ENCODE data around the gene ERV3-1.

Gene ERV3-1

DNA sequence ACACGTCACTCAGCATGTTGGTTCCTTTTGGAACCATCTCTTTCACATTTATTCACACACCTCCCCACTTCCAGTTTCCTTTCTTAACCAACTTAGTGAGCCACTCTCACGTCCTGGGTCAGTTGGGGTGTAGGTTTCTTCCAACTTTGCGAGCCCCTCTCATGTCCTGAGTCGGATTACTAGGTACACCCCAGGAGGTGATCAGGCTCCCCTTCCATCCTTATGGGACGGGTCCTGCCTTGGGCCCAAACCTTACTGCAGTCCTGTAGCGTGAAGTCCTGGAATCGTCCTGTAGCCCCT is 7.7 kb downstream of the ERV3-1 start:
- Histone ChIP-seq H3K4me1 (ENCODE audit: control insufficient read depth, low read length) (peaks cover 49% of the 10 kb centered on the region), H4K20me1 (ENCODE audit: control insufficient read depth, insufficient read depth, low read depth, low read length) (no peaks in the 10 kb centered on the region), H3K9me2 (replicated peaks; ENCODE audit: control insufficient read depth, low read length) (no peaks in the 10 kb centered on the region), H3K9me3 (ENCODE audit: control insufficient read depth, insufficient read depth, low read length) (peaks cover 49% of the 10 kb centered on the region), H3K4me3 (ENCODE audit: low read length) (peak overlapping the region; percentile 54), H3K4me2 (ENCODE audit: low read length) (peak overlapping the region; percentile 59), H3K36me3 (ENCODE audit: control insufficient read depth, low read length) (peaks cover 76% of the 10 kb centered on the region), H3K27me3 (ENCODE audit: control insufficient read depth, low read length) (no peaks in the 10 kb centered on the region), H3F3A (ENCODE audit: control insufficient read depth, insufficient read depth) (peaks cover 5% of the 10 kb centered on the region), H3K79me2 (ENCODE audit: control insufficient read depth, low read length) (peaks cover 64% of the 10 kb centered on the region), H3K27ac (ENCODE audit: low read depth, low read length) (peak overlapping the region; percentile 79)
- no peak for TF ChIP-seq EZH2phosphoT487 (IDR thresholded peaks at IDR 0.05; ENCODE audit: borderline replicate concordance, low read length)
- TF ChIP-seq, protein P1, sequence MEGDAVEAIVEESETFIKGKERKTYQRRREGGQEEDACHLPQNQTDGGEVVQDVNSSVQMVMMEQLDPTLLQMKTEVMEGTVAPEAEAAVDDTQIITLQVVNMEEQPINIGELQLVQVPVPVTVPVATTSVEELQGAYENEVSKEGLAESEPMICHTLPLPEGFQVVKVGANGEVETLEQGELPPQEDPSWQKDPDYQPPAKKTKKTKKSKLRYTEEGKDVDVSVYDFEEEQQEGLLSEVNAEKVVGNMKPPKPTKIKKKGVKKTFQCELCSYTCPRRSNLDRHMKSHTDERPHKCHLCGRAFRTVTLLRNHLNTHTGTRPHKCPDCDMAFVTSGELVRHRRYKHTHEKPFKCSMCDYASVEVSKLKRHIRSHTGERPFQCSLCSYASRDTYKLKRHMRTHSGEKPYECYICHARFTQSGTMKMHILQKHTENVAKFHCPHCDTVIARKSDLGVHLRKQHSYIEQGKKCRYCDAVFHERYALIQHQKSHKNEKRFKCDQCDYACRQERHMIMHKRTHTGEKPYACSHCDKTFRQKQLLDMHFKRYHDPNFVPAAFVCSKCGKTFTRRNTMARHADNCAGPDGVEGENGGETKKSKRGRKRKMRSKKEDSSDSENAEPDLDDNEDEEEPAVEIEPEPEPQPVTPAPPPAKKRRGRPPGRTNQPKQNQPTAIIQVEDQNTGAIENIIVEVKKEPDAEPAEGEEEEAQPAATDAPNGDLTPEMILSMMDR (IDR thresholded peaks at IDR 0.05; ENCODE audit: low read depth, low read length, poor library complexity, severe bottlenecking) = no peak

DNA sequence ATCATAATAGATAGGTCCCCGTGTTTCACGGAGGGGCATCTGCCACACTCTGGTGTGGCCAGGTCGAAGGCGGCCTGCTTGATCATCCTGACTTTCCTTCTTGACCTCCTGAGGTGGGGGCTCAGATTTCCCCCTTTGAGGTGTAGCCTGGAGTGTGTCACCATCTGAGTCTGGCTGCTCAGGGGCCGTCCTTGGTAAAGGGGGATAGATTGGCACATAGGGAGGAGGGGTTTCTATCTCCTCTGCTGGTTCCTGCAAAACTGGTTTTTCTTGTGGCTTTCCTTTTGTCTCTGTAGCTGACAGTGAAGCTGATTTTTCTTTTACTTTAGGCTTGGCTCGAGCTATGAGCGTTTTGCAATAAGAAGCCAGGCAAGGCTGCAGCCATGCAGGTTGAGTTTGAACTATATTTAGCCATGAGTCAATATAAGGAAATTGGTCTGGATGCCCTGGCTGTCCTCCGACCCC is 8.5 kb downstream of the ERV3-1 start:
- no peak overlapping the region for H3K4me3 ChIP-seq (ENCODE audit: low read length)

DNA sequence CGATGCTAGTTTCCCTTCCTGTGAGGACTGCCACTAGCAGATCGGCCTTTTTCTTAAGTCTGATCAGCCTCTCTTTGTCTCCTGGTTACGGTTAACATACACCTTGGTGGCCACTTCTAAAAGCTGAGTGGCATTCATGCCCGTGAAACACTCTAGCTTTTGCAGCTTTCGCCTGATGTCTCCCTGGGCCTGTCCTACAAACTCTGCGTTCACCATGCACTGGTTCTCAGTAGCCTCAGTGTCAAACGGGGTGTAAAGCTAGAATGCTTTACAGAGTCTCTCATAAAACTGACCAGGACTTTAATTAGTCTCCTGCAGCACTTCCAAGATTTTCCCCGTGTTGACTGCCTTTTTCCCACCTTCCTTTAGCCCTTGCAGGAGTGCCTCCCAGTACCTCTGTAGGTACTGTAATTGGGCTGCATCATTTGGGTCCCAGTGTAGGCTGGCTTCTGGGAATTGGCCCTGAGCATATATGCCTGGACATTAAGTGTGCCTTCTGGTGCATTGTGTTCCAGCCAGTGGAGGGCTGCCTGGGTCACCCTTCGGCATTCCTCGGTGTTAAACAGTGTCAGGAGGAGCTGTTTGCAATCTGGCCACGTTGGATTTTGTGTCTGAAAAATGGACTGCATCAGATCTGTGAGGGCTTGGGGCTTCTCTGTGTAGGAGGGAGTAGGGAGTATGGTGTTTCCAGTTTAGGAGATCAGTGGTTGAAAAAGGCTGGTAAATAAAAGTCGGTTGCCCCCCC is 9.2 kb downstream of the ERV3-1 start:
- H3K27ac ChIP-seq (ENCODE audit: low read depth, low read length) = no peak overlapping the region
- H4K20me1 ChIP-seq (ENCODE audit: control insufficient read depth, insufficient read depth, low read depth, low read length) = no peaks in the 10 kb centered on the region
- H3F3A ChIP-seq (ENCODE audit: control insufficient read depth, insufficient read depth) = peaks cover 5% of the 10 kb centered on the region
- H3K9me2 ChIP-seq (replicated peaks; ENCODE audit: control insufficient read depth, low read length) = no peaks in the 10 kb centered on the region
- H3K9me3 ChIP-seq (ENCODE audit: control insufficient read depth, insufficient read depth, low read length) = peaks cover 63% of the 10 kb centered on the region
- H3K4me2 ChIP-seq (ENCODE audit: low read length) = no peak overlapping the region
- TF ChIP-seq EZH2phosphoT487 (IDR thresholded peaks at IDR 0.05; ENCODE audit: borderline replicate concordance, low read length) = no peak
- TF ChIP-seq, protein P1 (IDR thresholded peaks at IDR 0.05; ENCODE audit: low read depth, low read length, poor library complexity, severe bottlenecking) = no peak
- no peak overlapping the region for H3K4me3 ChIP-seq (ENCODE audit: low read length)
- H3K36me3 ChIP-seq (ENCODE audit: control insufficient read depth, low read length) = peaks cover 75% of the 10 kb centered on the region
- H3K27me3 ChIP-seq (ENCODE audit: control insufficient read depth, low read length) = no peaks in the 10 kb centered on the region
- H3K4me1 ChIP-seq (ENCODE audit: control insufficient read depth, low read length) = peaks cover 37% of the 10 kb centered on the region
- H3K79me2 ChIP-seq (ENCODE audit: control insufficient read depth, low read length) = peaks cover 49% of the 10 kb centered on the region

More for the DNA sequence above, 8.5 kb downstream of the ERV3-1 start:
- no peak overlapping the region for H3K27ac ChIP-seq (ENCODE audit: low read depth, low read length)
- peaks cover 55% of the 10 kb centered on the region for H3K79me2 ChIP-seq (ENCODE audit: control insufficient read depth, low read length)
- no peaks in the 10 kb centered on the region for H3K9me2 ChIP-seq (replicated peaks; ENCODE audit: control insufficient read depth, low read length)
- peaks cover 56% of the 10 kb centered on the region for H3K9me3 ChIP-seq (ENCODE audit: control insufficient read depth, insufficient read depth, low read length)
- H4K20me1 ChIP-seq (ENCODE audit: control insufficient read depth, insufficient read depth, low read depth, low read length) = no peaks in the 10 kb centered on the region
- TF ChIP-seq, protein P1 (IDR thresholded peaks at IDR 0.05; ENCODE audit: low read depth, low read length, poor library complexity, severe bottlenecking) = no peak
- TF ChIP-seq EZH2phosphoT487 (IDR thresholded peaks at IDR 0.05; ENCODE audit: borderline replicate concordance, low read length) = no peak
- peaks cover 5% of the 10 kb centered on the region for H3F3A ChIP-seq (ENCODE audit: control insufficient read depth, insufficient read depth)
- H3K4me2 ChIP-seq (ENCODE audit: low read length) = no peak overlapping the region
- H3K27me3 ChIP-seq (ENCODE audit: control insufficient read depth, low read length) = no peaks in the 10 kb centered on the region
- peaks cover 75% of the 10 kb centered on the region for H3K36me3 ChIP-seq (ENCODE audit: control insufficient read depth, low read length)
- H3K4me1 ChIP-seq (ENCODE audit: control insufficient read depth, low read length) = peaks cover 40% of the 10 kb centered on the region
